Stomach smooth muscle (tissue), 2 donors: ENCODE results near the gene KNG1.

ENCODE experiments used
- H3K27ac ChIP-seq: one replicate; pipeline ENCODE4 v1.7.0; 2013; ENCODE audit warnings: mild to moderate bottlenecking, low read length, inconsistent platforms
- H3K27me3 ChIP-seq, 2 donors: one replicate each; pipeline ENCODE4 v1.7.0; 2013; ENCODE audit warnings: low read length in 2 of 2; ENCODE audit not compliant: insufficient read depth in 2 of 2, control insufficient read depth in 1 of 2
- H3K36me3 ChIP-seq, 2 donors: one replicate each; pipeline ENCODE4 v1.7.0; 2013; ENCODE audit warnings: low read length in 2 of 2; ENCODE audit not compliant: control insufficient read depth in 2 of 2, insufficient read depth in 2 of 2
- H3K4me1 ChIP-seq: one replicate; pipeline ENCODE4 v1.7.0; 2013; ENCODE audit warnings: low read length; ENCODE audit not compliant: control insufficient read depth, insufficient read depth
- H3K4me3 ChIP-seq, 2 donors: one replicate each; pipeline ENCODE4 v1.7.0; 2013; ENCODE audit warnings: low read length in 2 of 2
- H3K9ac ChIP-seq, 2 donors: one replicate each; pipeline ENCODE4 v1.7.0; 2013; ENCODE audit warnings: low read length in 2 of 2, mild to moderate bottlenecking in 1 of 2
- H3K9me3 ChIP-seq, 2 donors: one replicate each; pipeline ENCODE4 v1.7.0; 2013; ENCODE audit warnings: low read length in 2 of 2; ENCODE audit not compliant: control insufficient read depth in 2 of 2
- donor health status: healthy.
- donor health status: Pancreatic carcinoma.

The KNG1 gene

GRCh38 chr3:186787642-186788481, 70.7 kb downstream of the KNG1 start:
- H3K4me1 ChIP-seq: peaks cover 38% of the 10 kb centered on the region
- H3K4me3 ChIP-seq: peak overlapping the region in 1 of 2 donors; percentile 35
- no peak overlapping the region for H3K27ac ChIP-seq
- H3K9ac ChIP-seq: no peak overlapping the region
- no peaks in the 10 kb centered on the region for H3K9me3 ChIP-seq
- H3K27me3 ChIP-seq: no peaks in the 10 kb centered on the region
- H3K36me3 ChIP-seq: peaks cover 45 to 59% of the 10 kb centered on the region in 2 donors

GRCh38 chr3:186788482-186789370, 71.6 kb downstream of the KNG1 start:
- Histone ChIP-seq H3K4me3 (no peak overlapping the region), H3K27ac (no peak overlapping the region), H3K27me3 (no peaks in the 10 kb centered on the region), H3K36me3 (peaks cover 45 to 59% of the 10 kb centered on the region in 2 donors), H3K9ac (no peak overlapping the region), H3K9me3 (no peaks in the 10 kb centered on the region), H3K4me1 (peaks cover 38% of the 10 kb centered on the region)

- Histone ChIP-seq H3K27ac (no peak overlapping the region), H3K9me3 (no peaks in the 10 kb centered on the region), H3K4me1 (peaks cover 36% of the 10 kb centered on the region), H3K27me3 (no peaks in the 10 kb centered on the region), H3K9ac (no peak overlapping the region), H3K4me3 (no peak overlapping the region), H3K36me3 (peaks cover 39 to 54% of the 10 kb centered on the region in 2 donors)
These were observed 72.5 kb downstream of the KNG1 start for GRCh38 chr3:186789554-186790260.

- Histone ChIP-seq H3K9me3 (no peaks in the 10 kb centered on the region), H3K4me1 (peaks cover 29% of the 10 kb centered on the region), H3K4me3 (no peak overlapping the region), H3K27me3 (no peaks in the 10 kb centered on the region), H3K36me3 (peaks cover 32 to 47% of the 10 kb centered on the region in 2 donors), H3K27ac (no peak overlapping the region), H3K9ac (no peak overlapping the region)
These were observed 73.3 kb downstream of the KNG1 start for GRCh38 chr3:186790261-186790981.
